Gastrocnemius medialis (tissue), 4 donors: Measurements from ENCODE around the gene HS3ST3A1.

Experiments used
- CTCF ChIP-seq, 5 experiments: fragments of 450-650 bp in 3 of 5; fragments of 200-600 bp in 2 of 5; sonication (generic) in 2 of 5; IDR thresholded peaks in 4 of 5; conservative IDR thresholded peaks in 1 of 5; 1 replicate in 4 of 5; 2 replicates in 1 of 5; pipeline ENCODE4 v1.5.1; 2016 to 2019; ENCODE audit warnings: antibody characterized with exemption in 5 of 5, mild to moderate bottlenecking in 3 of 5, moderate library complexity in 3 of 5
- POLR2A ChIP-seq, 2 donors: fragments of 450-650 bp; IDR thresholded peaks; one replicate each; pipeline ENCODE4 v1.6.1; 2017; ENCODE audit warnings: antibody characterized with exemption in 2 of 2, mild to moderate bottlenecking in 2 of 2, moderate library complexity in 2 of 2

DNA sequence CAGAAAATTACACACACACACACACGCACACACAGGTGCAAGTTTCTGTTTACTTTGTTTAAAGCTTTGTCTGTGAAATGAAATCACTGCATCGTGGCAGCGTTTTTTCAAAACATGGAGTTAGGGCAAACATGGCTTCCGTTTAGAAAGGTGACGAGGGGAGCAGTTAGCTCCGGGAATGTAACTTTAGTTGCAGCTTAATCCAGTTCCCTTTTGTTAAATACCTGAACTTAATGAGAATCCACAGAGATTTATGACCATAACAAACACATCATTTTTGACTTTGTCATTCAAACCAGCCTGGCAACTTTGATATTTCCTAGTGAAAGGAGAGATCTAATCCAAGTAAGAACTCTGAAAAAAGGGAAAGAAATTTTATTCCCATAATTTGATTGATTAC is 12.1 kb downstream of the HS3ST3A1 start:
- TF ChIP-seq CTCF (IDR thresholded peaks at IDR 0.05 in 4 of 5, conservative IDR thresholded peaks at IDR 0.05 in 1 of 5), result no peak
- TF ChIP-seq POLR2A (IDR thresholded peaks at IDR 0.05), result no peak
